ENCODE results near the gene ADAMTS17. TPM values are rescaled to one million over a fixed set of nuclear protein-coding genes. Genes with fewer than 3 reads are reported as not detected.

The ADAMTS17 gene
- total RNA-seq, 1 donor from 2014 or later = 6.2 TPM

- no peaks in the 10 kb centered on the region for H3K36me3 ChIP-seq
- DNase-seq = no peak
- H3K27me3 ChIP-seq = no peaks in the 10 kb centered on the region
- no peak overlapping the region for H3K4me3 ChIP-seq
- ATAC-seq = no peak
- intact Hi-C loops (cut with DNase I) = no loop called here
- no peaks in the 10 kb centered on the region for H3K4me1 ChIP-seq
- no peak for TF ChIP-seq CTCF (IDR thresholded peaks at IDR 0.05)
- H3K27ac ChIP-seq = no peak overlapping the region
- H3K9me3 ChIP-seq = no peaks in the 10 kb centered on the region
These were observed 346.2 kb downstream of the ADAMTS17 start for GRCh38 chr15:99995543-99995942.

- no peak for ATAC-seq
- TF ChIP-seq CTCF (IDR thresholded peaks at IDR 0.05) = no peak
- no peaks in the 10 kb centered on the region for H3K36me3 ChIP-seq
- H3K27ac ChIP-seq = no peak overlapping the region
- H3K4me3 ChIP-seq = no peak overlapping the region
- no peaks in the 10 kb centered on the region for H3K27me3 ChIP-seq
- intact Hi-C loops (cut with DNase I) = no loop called here
- H3K9me3 ChIP-seq = no peaks in the 10 kb centered on the region
- H3K4me1 ChIP-seq = no peaks in the 10 kb centered on the region
- peak; percentile 40 for DNase-seq
These were observed 346.9 kb downstream of the ADAMTS17 start for GRCh38 chr15:99994849-99995248.

- intact Hi-C loops (cut with DNase I) = no loop called here
- DNase-seq = peak; percentile 53
- Histone ChIP-seq H3K4me3 (no peak overlapping the region), H3K4me1 (no peaks in the 10 kb centered on the region), H3K27ac (no peak overlapping the region), H3K9me3 (no peaks in the 10 kb centered on the region), H3K36me3 (no peaks in the 10 kb centered on the region), H3K27me3 (no peaks in the 10 kb centered on the region)
- no peak for ATAC-seq
- no peak for TF ChIP-seq CTCF (IDR thresholded peaks at IDR 0.05)
These were observed 348.1 kb downstream of the ADAMTS17 start for GRCh38 chr15:99993681-99994131.

- intact Hi-C loops (cut with DNase I) = no loop called here
- peak; percentile 41 for DNase-seq
- Histone ChIP-seq H3K36me3 (no peaks in the 10 kb centered on the region), H3K27me3 (no peaks in the 10 kb centered on the region), H3K27ac (no peak overlapping the region), H3K9me3 (no peaks in the 10 kb centered on the region), H3K4me3 (no peak overlapping the region), H3K4me1 (no peaks in the 10 kb centered on the region)
- no peak for TF ChIP-seq CTCF (IDR thresholded peaks at IDR 0.05)
- no peak for ATAC-seq
These were observed 348.5 kb downstream of the ADAMTS17 start for GRCh38 chr15:99993262-99993661.

GRCh38 chr15:99992611-99993231 lies 349.1 kb downstream of the ADAMTS17 start:
- no peaks in the 10 kb centered on the region for H3K9me3 ChIP-seq
- no peak overlapping the region for H3K4me3 ChIP-seq
- intact Hi-C loops (cut with DNase I) = no loop called here
- DNase-seq (peak; percentile 53), ATAC-seq (no peak)
- no peak for TF ChIP-seq CTCF (IDR thresholded peaks at IDR 0.05)
- H3K27ac ChIP-seq = no peak overlapping the region
- no peaks in the 10 kb centered on the region for H3K4me1 ChIP-seq
- H3K36me3 ChIP-seq = no peaks in the 10 kb centered on the region
- no peaks in the 10 kb centered on the region for H3K27me3 ChIP-seq

GRCh38 chr15:99989095-99989494 lies 352.7 kb downstream of the ADAMTS17 start:
- no peaks in the 10 kb centered on the region for H3K36me3 ChIP-seq
- H3K4me3 ChIP-seq = no peak overlapping the region
- no peaks in the 10 kb centered on the region for H3K4me1 ChIP-seq
- TF ChIP-seq CTCF (IDR thresholded peaks at IDR 0.05) = no peak
- H3K27me3 ChIP-seq = no peaks in the 10 kb centered on the region
- H3K27ac ChIP-seq = no peak overlapping the region
- peak; percentile 50 for DNase-seq
- intact Hi-C loops (cut with DNase I) = no loop called here
- H3K9me3 ChIP-seq = no peaks in the 10 kb centered on the region
- no peak for ATAC-seq
